ENCODE measurements around the gene F3.

F3 gene

DNA sequence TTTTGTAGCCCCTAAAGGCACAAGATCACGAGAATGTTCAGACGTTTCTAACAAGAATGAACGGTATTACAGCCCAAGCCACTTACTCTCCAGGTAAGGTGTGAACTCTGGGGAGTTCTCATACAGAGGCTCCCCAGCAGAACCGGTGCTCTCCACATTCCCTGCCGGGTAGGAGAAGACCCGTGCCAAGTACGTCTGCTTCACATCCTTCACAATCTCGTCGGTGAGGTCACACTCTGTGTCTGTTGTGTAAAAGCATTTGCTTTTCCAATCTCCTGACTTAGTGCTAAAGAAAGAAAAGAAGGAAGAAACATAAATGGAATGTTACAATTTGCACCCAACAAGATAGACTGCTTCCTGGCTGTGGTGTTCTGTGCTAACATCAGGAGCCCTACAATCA lies 5.7 kb downstream of the F3 start:
- Histone ChIP-seq H3K4me3 (replicated peaks; ENCODE audit: insufficient read depth, low read length) (no peak overlapping the region), H3K27ac (replicated peaks) (no peak overlapping the region), H3K27me3 (ENCODE audit: insufficient read depth, poor library complexity, severe bottlenecking) (no peaks in the 10 kb centered on the region)
- no peak for DNase-seq (ENCODE audit: low read depth in 1 of 2, low spot score in 1 of 2)
- no peak for TF ChIP-seq GABPA (IDR thresholded peaks at IDR 0.05; ENCODE audit: low read depth)
- TF ChIP-seq, protein P1, sequence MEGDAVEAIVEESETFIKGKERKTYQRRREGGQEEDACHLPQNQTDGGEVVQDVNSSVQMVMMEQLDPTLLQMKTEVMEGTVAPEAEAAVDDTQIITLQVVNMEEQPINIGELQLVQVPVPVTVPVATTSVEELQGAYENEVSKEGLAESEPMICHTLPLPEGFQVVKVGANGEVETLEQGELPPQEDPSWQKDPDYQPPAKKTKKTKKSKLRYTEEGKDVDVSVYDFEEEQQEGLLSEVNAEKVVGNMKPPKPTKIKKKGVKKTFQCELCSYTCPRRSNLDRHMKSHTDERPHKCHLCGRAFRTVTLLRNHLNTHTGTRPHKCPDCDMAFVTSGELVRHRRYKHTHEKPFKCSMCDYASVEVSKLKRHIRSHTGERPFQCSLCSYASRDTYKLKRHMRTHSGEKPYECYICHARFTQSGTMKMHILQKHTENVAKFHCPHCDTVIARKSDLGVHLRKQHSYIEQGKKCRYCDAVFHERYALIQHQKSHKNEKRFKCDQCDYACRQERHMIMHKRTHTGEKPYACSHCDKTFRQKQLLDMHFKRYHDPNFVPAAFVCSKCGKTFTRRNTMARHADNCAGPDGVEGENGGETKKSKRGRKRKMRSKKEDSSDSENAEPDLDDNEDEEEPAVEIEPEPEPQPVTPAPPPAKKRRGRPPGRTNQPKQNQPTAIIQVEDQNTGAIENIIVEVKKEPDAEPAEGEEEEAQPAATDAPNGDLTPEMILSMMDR (IDR thresholded peaks at IDR 0.05; ENCODE audit: insufficient read depth, low read length), result no peak
- TF ChIP-seq, protein P2, sequence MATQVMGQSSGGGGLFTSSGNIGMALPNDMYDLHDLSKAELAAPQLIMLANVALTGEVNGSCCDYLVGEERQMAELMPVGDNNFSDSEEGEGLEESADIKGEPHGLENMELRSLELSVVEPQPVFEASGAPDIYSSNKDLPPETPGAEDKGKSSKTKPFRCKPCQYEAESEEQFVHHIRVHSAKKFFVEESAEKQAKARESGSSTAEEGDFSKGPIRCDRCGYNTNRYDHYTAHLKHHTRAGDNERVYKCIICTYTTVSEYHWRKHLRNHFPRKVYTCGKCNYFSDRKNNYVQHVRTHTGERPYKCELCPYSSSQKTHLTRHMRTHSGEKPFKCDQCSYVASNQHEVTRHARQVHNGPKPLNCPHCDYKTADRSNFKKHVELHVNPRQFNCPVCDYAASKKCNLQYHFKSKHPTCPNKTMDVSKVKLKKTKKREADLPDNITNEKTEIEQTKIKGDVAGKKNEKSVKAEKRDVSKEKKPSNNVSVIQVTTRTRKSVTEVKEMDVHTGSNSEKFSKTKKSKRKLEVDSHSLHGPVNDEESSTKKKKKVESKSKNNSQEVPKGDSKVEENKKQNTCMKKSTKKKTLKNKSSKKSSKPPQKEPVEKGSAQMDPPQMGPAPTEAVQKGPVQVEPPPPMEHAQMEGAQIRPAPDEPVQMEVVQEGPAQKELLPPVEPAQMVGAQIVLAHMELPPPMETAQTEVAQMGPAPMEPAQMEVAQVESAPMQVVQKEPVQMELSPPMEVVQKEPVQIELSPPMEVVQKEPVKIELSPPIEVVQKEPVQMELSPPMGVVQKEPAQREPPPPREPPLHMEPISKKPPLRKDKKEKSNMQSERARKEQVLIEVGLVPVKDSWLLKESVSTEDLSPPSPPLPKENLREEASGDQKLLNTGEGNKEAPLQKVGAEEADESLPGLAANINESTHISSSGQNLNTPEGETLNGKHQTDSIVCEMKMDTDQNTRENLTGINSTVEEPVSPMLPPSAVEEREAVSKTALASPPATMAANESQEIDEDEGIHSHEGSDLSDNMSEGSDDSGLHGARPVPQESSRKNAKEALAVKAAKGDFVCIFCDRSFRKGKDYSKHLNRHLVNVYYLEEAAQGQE (IDR thresholded peaks at IDR 0.05; ENCODE audit: insufficient replicate concordance, low read depth), result no peak
- TF ChIP-seq POLR2AphosphoS5 (IDR thresholded peaks at IDR 0.05; ENCODE audit: low read depth), result no peak
- no peak for TF ChIP-seq SPI1 (IDR thresholded peaks at IDR 0.05; ENCODE audit: borderline replicate concordance, low read depth)

DNA sequence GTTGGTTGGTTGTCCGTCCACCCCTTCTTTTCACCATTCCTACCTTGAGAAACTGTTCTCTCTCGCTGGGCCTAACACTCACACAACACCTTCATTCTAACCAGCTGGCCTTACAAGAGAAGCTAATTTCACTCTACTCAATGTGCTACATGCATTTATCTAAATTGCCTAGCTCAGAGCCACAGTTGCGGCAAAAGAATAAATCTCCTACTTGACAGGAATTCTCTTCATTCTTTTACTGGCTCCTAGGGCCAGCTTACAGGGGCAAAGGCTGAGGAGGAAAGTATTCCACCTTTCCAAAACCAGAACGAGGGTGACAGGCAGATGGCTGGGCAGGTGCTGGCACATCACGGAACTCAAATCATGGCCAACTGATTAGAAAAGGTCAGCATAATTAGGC lies 6.5 kb downstream of the F3 start:
- no peak overlapping the region for H3K27ac ChIP-seq (replicated peaks)
- DNase-seq (ENCODE audit: low read depth in 1 of 2, low spot score in 1 of 2), result no peak
- no peaks in the 10 kb centered on the region for H3K27me3 ChIP-seq (ENCODE audit: insufficient read depth, poor library complexity, severe bottlenecking)
- H3K4me3 ChIP-seq (replicated peaks; ENCODE audit: insufficient read depth, low read length), result no peak overlapping the region
- TF ChIP-seq POLR2AphosphoS5 (IDR thresholded peaks at IDR 0.05; ENCODE audit: low read depth) (no peak), SPI1 (IDR thresholded peaks at IDR 0.05; ENCODE audit: borderline replicate concordance, low read depth) (no peak), GABPA (IDR thresholded peaks at IDR 0.05; ENCODE audit: low read depth) (no peak)
- TF ChIP-seq, protein P1 (IDR thresholded peaks at IDR 0.05; ENCODE audit: insufficient read depth, low read length), result no peak
- TF ChIP-seq, protein P2 (IDR thresholded peaks at IDR 0.05; ENCODE audit: insufficient replicate concordance, low read depth), result no peak

DNA sequence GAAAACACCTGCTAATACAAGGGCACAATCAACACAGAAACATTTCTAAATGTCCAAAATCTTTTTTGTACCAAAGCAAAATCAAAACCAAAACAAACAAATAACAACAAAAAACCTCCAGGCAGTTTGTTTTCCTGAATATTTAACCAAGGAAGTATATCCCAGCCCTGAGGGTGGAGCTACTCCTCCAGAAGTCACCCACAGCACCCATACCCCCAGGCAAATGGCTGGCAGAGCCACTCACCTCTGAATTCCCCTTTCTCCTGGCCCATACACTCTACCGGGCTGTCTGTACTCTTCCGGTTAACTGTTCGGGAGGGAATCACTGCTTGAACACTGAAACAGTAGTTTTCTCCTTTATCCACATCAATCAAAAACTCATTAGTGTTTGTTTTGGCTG lies 9.5 kb downstream of the F3 start:
- no peak overlapping the region for H3K4me3 ChIP-seq (replicated peaks; ENCODE audit: insufficient read depth, low read length)
- TF ChIP-seq, protein P2 (IDR thresholded peaks at IDR 0.05; ENCODE audit: insufficient replicate concordance, low read depth), result no peak
- TF ChIP-seq POLR2AphosphoS5 (IDR thresholded peaks at IDR 0.05; ENCODE audit: low read depth), result no peak
- no peak for TF ChIP-seq GABPA (IDR thresholded peaks at IDR 0.05; ENCODE audit: low read depth)
- TF ChIP-seq, protein P1 (IDR thresholded peaks at IDR 0.05; ENCODE audit: insufficient read depth, low read length), result no peak
- no peak for TF ChIP-seq SPI1 (IDR thresholded peaks at IDR 0.05; ENCODE audit: borderline replicate concordance, low read depth)
- no peaks in the 10 kb centered on the region for H3K27me3 ChIP-seq (ENCODE audit: insufficient read depth, poor library complexity, severe bottlenecking)
- H3K27ac ChIP-seq (replicated peaks), result no peak overlapping the region
- no peak for DNase-seq (ENCODE audit: low read depth in 1 of 2, low spot score in 1 of 2)

Data from HL-60 (cell line).